GM21825 (cell line): Measurements from ENCODE around the gene CCDC7.

ENCODE experiments used
- ATAC-seq: cut with Tn5 transposase; IDR thresholded peaks from one replicate; pipeline ENCODE4 v1.9.1; 2021; ENCODE audit warnings: mild to moderate bottlenecking, moderate library complexity; ENCODE audit not compliant: unreplicated experiment

Gene CCDC7

GRCh38 chr10:32923134-32923533 is 477.2 kb downstream of the CCDC7 start:
- no peak for ATAC-seq

GRCh38 chr10:32923849-32924248 is 477.9 kb downstream of the CCDC7 start:
- no peak for ATAC-seq
